IMR-90 (cell line): Measurements from ENCODE around the gene NFIA. TPM values are rescaled to one million over a fixed set of nuclear protein-coding genes. Genes with fewer than 3 reads are reported as not detected.

ENCODE experiments used
- ATAC-seq: fragments of 200-7000 bp; cut with Tn5 transposase; 2 replicates; pipeline ENCODE4 v1.9.1; 2020; ENCODE audit warnings: low read depth, mild to moderate bottlenecking, moderate library complexity
- BruUV-seq: library from RNA; stranded (reverse); fragments of 400-500 nt; replicated peaks from 2 replicates; lab custom pipeline; 2021; lab: Mats Ljungman, UMichigan
- CTCF ChIA-PET: fragments of 300-600 bp; formaldehyde crosslinking; extraction: SDS; loops from one replicate; lab custom pipeline; 2021; ENCODE audit warnings: antibody characterized with exemption; lab: Yijun Ruan, JAX
- POLR2A ChIA-PET: fragments of 300-600 bp; sonication (Branson Sonifier 250); formaldehyde crosslinking; loops from one replicate; lab custom pipeline; 2022; ENCODE audit warnings: antibody characterized with exemption; ENCODE audit not compliant: unreplicated experiment; lab: Charles Lee
- DNase-seq: peaks from one replicate; pipeline ENCODE4 v3.0.0; 2013
- H2AFZ ChIP-seq: replicated peaks from 2 replicates; pipeline ENCODE3; 2013; ENCODE audit warnings: low read length, mild to moderate bottlenecking; ENCODE audit not compliant: poor library complexity
- H2AK5ac ChIP-seq: 2 replicates; pipeline ENCODE4 v1.6.1; 2013; ENCODE audit warnings: low read depth, low read length, inconsistent platforms
- H2AK9ac ChIP-seq: replicated peaks from 2 replicates; pipeline ENCODE3; 2013; ENCODE audit warnings: mild to moderate bottlenecking, low read depth, low read length, moderate library complexity; ENCODE audit not compliant: poor library complexity
- H2BK120ac ChIP-seq: 2 replicates; pipeline ENCODE4 v1.6.1; 2013; ENCODE audit warnings: low read depth, low read length, inconsistent platforms
- H2BK15ac ChIP-seq: 3 replicates; pipeline ENCODE4 v1.6.1; 2013; ENCODE audit warnings: low read depth, low read length, inconsistent platforms
- H2BK20ac ChIP-seq: 2 replicates; pipeline ENCODE4 v1.6.1; 2013; ENCODE audit warnings: low read depth, mild to moderate bottlenecking, inconsistent platforms, low read length, moderate library complexity
- H2BK5ac ChIP-seq: 2 replicates; pipeline ENCODE4 v1.6.1; 2013; ENCODE audit warnings: mild to moderate bottlenecking, low read depth, low read length, inconsistent platforms; ENCODE audit not compliant: poor library complexity, severe bottlenecking
- H3K14ac ChIP-seq: replicated peaks from 2 replicates; pipeline ENCODE4 v1.6.1; 2013; ENCODE audit warnings: low read depth, low read length, inconsistent platforms
- H3K18ac ChIP-seq: 2 replicates; pipeline ENCODE4 v1.6.1; 2013; ENCODE audit warnings: low read depth, low read length, control low read depth
- H3K23ac ChIP-seq: 2 replicates; pipeline ENCODE4 v1.6.1; 2013; ENCODE audit warnings: low read depth, low read length, inconsistent platforms
- H3K27ac ChIP-seq: 2 replicates; pipeline ENCODE4 v1.5.1; 2013; ENCODE audit warnings: mild to moderate bottlenecking, control low read depth, low read length; ENCODE audit not compliant: insufficient read depth
- H3K27me3 ChIP-seq: 2 replicates; pipeline ENCODE4 v1.6.1; 2013; ENCODE audit warnings: low read length; ENCODE audit not compliant: control insufficient read depth, insufficient read depth
- H3K36me3 ChIP-seq: 2 replicates; pipeline ENCODE4 v1.6.1; 2013; ENCODE audit warnings: low read length, mixed read lengths; ENCODE audit not compliant: control insufficient read depth, insufficient read depth
- H3K4ac ChIP-seq: 2 replicates; pipeline ENCODE4 v1.6.1; 2013; ENCODE audit warnings: low read depth, low read length, inconsistent platforms
- H3K4me1 ChIP-seq: 2 replicates; pipeline ENCODE4 v1.6.1; 2013; ENCODE audit warnings: low read length, mixed read lengths; ENCODE audit not compliant: control insufficient read depth, insufficient read depth
- H3K4me2 ChIP-seq: 2 replicates; pipeline ENCODE4 v1.6.1; 2013; ENCODE audit warnings: low read depth, mild to moderate bottlenecking, control low read depth, low read length, moderate library complexity
- H3K4me3 ChIP-seq: 2 replicates; pipeline ENCODE4 v1.5.1; 2013; ENCODE audit warnings: low read depth, mild to moderate bottlenecking, control low read depth, low read length, moderate library complexity; ENCODE audit not compliant: insufficient read depth
- H3K56ac ChIP-seq: 2 replicates; pipeline ENCODE4 v1.6.1; 2013; ENCODE audit warnings: low read length, inconsistent platforms; ENCODE audit not compliant: insufficient read depth; ENCODE audit errors: extremely low read depth
- H3K79me1 ChIP-seq, 2 experiments: 2 replicates each; pipeline ENCODE4 v1.6.1; 2013; ENCODE audit warnings: low read length in 2 of 2, inconsistent platforms in 1 of 2, low read depth in 1 of 2
- H3K9ac ChIP-seq: 2 replicates; pipeline ENCODE4 v1.6.1; 2013; ENCODE audit warnings: low read depth, low read length, control low read depth
- H3K9me1 ChIP-seq: 2 replicates; pipeline ENCODE4 v1.6.1; 2013; ENCODE audit warnings: low read length, inconsistent platforms; ENCODE audit not compliant: insufficient read depth
- H3K9me3 ChIP-seq: 2 replicates; pipeline ENCODE4 v1.6.1; 2013; ENCODE audit warnings: low read length; ENCODE audit not compliant: control insufficient read depth, insufficient read depth
- H4K20me1 ChIP-seq: 2 replicates; pipeline ENCODE4 v1.6.1; 2013; ENCODE audit warnings: low read length, inconsistent platforms; ENCODE audit not compliant: insufficient read depth
- H4K5ac ChIP-seq: 2 replicates; pipeline ENCODE4 v1.6.1; 2013; ENCODE audit warnings: mild to moderate bottlenecking, low read depth, low read length, control low read depth
- H4K8ac ChIP-seq, 2 experiments: 2 replicates each; pipeline ENCODE4 v1.6.1; 2013; ENCODE audit warnings: low read depth in 2 of 2, low read length in 2 of 2, control low read depth in 1 of 2, inconsistent platforms in 1 of 2
- H4K91ac ChIP-seq: 2 replicates; pipeline ENCODE4 v1.6.1; 2013; ENCODE audit warnings: low read depth, low read length, inconsistent platforms; ENCODE audit not compliant: insufficient read depth
- BHLHE40 ChIP-seq: fragments of 150-350 bp; IDR thresholded peaks from 2 replicates; pipeline ENCODE4 v1.6.1; 2016; ENCODE audit warnings: mild to moderate bottlenecking, low read depth, low read length
- CEBPB ChIP-seq: IDR thresholded peaks from 2 replicates; pipeline ENCODE4 v1.6.1; 2012; ENCODE audit warnings: low read depth, low read length, improper control_type of control experiment
- CHD1 ChIP-seq: IDR thresholded peaks from 2 replicates; pipeline ENCODE4 v1.6.1; 2012; ENCODE audit warnings: low read depth, low read length, improper control_type of control experiment
- ELK1 ChIP-seq: fragments of 150-350 bp; IDR thresholded peaks from 2 replicates; pipeline ENCODE4 v1.6.1; 2016; ENCODE audit warnings: low read depth, mild to moderate bottlenecking, low read length, moderate library complexity, borderline replicate concordance
- MXI1 ChIP-seq: IDR thresholded peaks from 2 replicates; pipeline ENCODE4 v1.6.1; 2012; ENCODE audit warnings: low read depth, mild to moderate bottlenecking, low read length, moderate library complexity, borderline replicate concordance
- NFE2L2 ChIP-seq: fragments of 150-350 bp; IDR thresholded peaks from 2 replicates; pipeline ENCODE4 v1.6.1; 2016; ENCODE audit warnings: low read depth, mild to moderate bottlenecking, low read length
- POLR2A ChIP-seq: IDR thresholded peaks from 2 replicates; pipeline ENCODE4 v1.6.1; 2012; ENCODE audit warnings: mild to moderate bottlenecking, low read depth, low read length
- RFX5 ChIP-seq: IDR thresholded peaks from 2 replicates; pipeline ENCODE4 v1.8.0; 2012; ENCODE audit warnings: low read depth, mild to moderate bottlenecking, low read length, moderate library complexity
- SMC3 ChIP-seq: fragments of 150-350 bp; IDR thresholded peaks from 2 replicates; pipeline ENCODE4 v1.6.1; 2016; ENCODE audit warnings: low read depth, mild to moderate bottlenecking, antibody characterized with exemption, low read length, moderate library complexity
- WGBS, 2 experiments: methylation state at CpG; one replicate each; pipeline versions ENCODE4 v1.1.5 to v1.1.7; 2013; ENCODE audit warnings: missing lambda C conversion rate in 2 of 2; ENCODE audit not compliant: insufficient read length in 1 of 2; ENCODE audit errors: extremely low coverage in 2 of 2; 5-methylcytosine and 5-hydroxymethylcytosine counted together
- dilution Hi-C: fragments of 300-500 bp; cut with HindIII; formaldehyde crosslinking; loops from one replicate; pipeline ENCODE4 v1.14.3; 2018; ENCODE audit warnings: low sequenced_read_pairs; ENCODE audit not compliant: unreplicated experiment
- in situ Hi-C: fragments of 300-500 bp; cut with MboI; formaldehyde crosslinking; loops from 3 replicates; pipeline ENCODE4 v1.14.3; 2019; ENCODE audit warnings: low sequenced_read_pairs, inconsistent platforms, mixed read lengths
- intact Hi-C: fragments of 100-400 bp; cut with micrococcal nuclease; formaldehyde crosslinking; loops from 2 replicates; pipeline ENCODE4 v1.10.0; 2022
- polyA plus RNA-seq, 3 experiments: library from polyadenylated mRNA; depleted of rRNA; stranded (reverse); fragments of >200 nt; gene quantifications; 2 replicates each; pipeline ENCODE4 v1.2.3, GENCODE V29; 2012; ENCODE audit warnings: low replicate concordance in 1 of 3
- total RNA-seq: library from RNA; depleted of rRNA; stranded (reverse); fragments of >200 nt; gene quantifications from 2 replicates; pipeline ENCODE4 v1.2.3, GENCODE V29; 2012

The NFIA gene
- total and polyA plus RNA-seq, 2 of the 4 experiments (the other 2 are of a cell fraction): 1.6 to 2.2 TPM

DNA sequence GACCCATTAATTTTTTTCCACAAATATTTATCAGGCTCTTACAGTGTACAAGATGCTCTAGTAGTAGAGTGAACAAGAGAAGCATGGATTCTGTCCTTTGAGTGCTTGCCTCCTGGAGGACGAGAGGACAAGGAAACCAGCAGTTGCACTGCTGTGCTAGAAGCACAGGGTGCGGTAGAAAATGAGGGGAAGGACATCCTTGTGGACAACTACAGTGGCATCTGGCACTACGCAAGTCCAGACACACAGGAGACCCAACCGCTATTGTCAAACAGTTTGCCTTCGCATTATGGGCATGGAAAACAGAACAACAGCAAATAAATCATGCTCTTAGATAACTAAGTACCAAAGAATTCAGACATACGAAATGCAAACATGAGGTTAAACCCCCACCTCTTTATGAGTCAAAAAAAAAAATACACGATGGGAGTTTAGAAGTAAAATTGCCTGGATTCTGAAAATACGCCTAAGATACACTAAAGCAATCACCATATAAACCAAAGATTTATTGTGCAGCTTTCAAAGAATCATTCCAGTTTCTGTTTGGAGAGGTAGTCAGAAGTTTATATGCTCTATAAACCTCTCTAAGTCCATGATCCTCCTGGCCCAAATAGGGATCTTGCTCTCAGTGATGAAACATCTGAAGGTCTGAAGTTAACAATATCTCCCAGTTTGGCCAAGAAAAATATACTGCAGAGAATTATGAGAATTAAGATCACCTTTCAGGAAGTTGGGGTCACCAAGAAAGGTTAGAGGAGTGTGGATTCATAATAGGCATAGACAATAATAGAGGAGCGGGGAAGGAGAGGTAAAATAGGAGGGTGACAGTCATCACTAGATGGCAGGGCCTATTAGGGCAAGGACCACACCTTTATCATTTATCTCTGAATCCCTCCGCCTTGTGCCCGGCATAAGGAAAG, 307.8 kb downstream of the NFIA start:
- Histone ChIP-seq H3K4me3 (no peak overlapping the region), H3K4me2 (no peak overlapping the region), H4K5ac (no peak overlapping the region), H2AK5ac (no peak overlapping the region), H3K18ac (no peak overlapping the region), H2BK20ac (no peak overlapping the region), H3K4me1 (no peaks in the 10 kb centered on the region), H3K9me3 (no peaks in the 10 kb centered on the region; the same call in 1 of the 2 replicates), H2BK5ac (no peak overlapping the region), H3K14ac (no peak overlapping the region), H3K23ac (no peak overlapping the region), H3K56ac (no peak overlapping the region), H3K36me3 (no peaks in the 10 kb centered on the region), H2BK15ac (no peak overlapping the region), H2AFZ (no peak overlapping the region), H3K4ac (no peak overlapping the region), H4K91ac (no peak overlapping the region), H2BK120ac (no peak overlapping the region), H3K27me3 (no peaks in the 10 kb centered on the region), H3K79me1 (no peaks in the 10 kb centered on the region), H2AK9ac (no peak overlapping the region), H3K9ac (no peak overlapping the region), H3K9me1 (no peaks in the 10 kb centered on the region), H3K27ac (no peak overlapping the region), H4K8ac (no peak overlapping the region), H4K20me1 (no peaks in the 10 kb centered on the region)
- no peak for ATAC-seq
- intact Hi-C loops: no loop called here
- DNase-seq: no peak
- 94% methylated on average over 3 of the region's 11 CpGs; no CpG with 5 or more reads in 1 of the 2 experiments for WGBS, 2 experiments
- TF ChIP-seq ELK1 (no peak), NFE2L2 (no peak), CHD1 (no peak), BHLHE40 (no peak), RFX5 (no peak), CEBPB (no peak), POLR2A (no peak), SMC3 (no peak), MXI1 (no peak)
- dilution Hi-C loops: no loop called here
- in situ Hi-C loops: no loop called here
- POLR2A ChIA-PET: no interaction called here
- no TSS peak for BruUV-seq
- CTCF ChIA-PET: interaction anchor here (0.6 kb wide), 1 partner anchor 280 kb away, joined by 5 read pairs; no protein-coding TSS in a partner anchor
